HG03442 (cell line): ENCODE data around the gene GRM5.
A peak's percentile ranks its signal among the peaks of the same experiment; 100 is the strongest.

ENCODE experiments used
- ATAC-seq: cut with Tn5 transposase; IDR thresholded peaks from one replicate; pipeline ENCODE4 v1.9.1; 2021; ENCODE audit warnings: mild to moderate bottlenecking, moderate library complexity; ENCODE audit not compliant: unreplicated experiment

The GRM5 gene

DNA sequence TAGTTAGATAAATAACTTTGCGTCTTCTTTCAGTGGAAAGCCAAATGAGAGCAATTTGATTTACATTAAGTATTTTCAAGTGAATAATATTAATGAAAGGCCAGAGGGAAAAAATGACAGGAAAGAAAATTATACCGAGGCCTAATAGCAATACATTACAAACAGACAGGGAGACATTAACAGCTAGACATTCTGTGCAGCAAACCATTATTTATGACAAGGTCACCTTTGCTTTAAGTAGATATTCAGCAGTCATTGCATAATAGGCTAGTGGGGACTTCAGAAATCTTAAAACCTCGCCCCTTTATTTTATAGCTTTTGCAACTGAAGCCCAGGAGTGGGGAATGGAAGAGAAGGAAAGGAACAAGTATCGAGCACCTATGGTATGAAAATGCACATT lies 321.6 kb downstream of the GRM5 start:
- no peak for ATAC-seq

DNA sequence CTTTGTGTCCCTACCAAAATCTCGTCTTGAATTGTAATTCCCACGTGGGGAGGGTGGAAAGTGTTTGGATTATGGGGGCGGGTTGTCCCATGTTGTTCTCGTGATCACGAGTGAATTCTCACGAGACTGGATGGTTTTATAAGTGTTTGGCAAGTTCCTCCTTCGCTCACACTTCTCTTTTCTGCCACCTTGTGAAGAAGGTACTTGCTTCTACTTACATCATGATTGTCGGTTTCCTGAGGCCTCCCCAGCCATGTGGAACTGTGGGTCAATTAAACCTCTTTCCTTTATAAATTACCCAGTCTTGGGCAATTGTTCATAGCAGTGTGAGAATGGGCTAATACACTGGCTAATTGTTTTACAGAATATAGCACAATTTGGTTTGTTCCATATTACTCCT lies 326.3 kb downstream of the GRM5 start:
- ATAC-seq, result no peak

DNA sequence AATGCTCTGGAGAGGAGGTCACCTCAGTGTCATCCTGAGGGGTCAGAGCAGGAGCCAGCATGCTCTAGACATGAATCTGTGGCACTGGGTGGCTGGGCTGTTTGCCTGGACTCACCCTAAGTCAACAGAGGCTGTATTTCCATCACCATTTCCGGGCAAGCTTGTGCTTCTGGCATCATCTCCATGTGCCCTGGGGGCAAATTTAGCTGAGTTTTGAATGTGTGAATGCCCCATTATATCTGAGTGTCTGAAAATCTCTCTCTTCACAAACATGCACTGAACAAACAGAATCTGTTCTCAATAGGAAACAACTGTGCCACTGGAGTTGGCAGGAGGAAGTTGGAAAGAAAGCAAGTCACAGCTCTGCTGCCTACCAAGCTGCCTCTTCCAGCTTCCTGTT lies 356.2 kb downstream of the GRM5 start:
- no peak for ATAC-seq

DNA sequence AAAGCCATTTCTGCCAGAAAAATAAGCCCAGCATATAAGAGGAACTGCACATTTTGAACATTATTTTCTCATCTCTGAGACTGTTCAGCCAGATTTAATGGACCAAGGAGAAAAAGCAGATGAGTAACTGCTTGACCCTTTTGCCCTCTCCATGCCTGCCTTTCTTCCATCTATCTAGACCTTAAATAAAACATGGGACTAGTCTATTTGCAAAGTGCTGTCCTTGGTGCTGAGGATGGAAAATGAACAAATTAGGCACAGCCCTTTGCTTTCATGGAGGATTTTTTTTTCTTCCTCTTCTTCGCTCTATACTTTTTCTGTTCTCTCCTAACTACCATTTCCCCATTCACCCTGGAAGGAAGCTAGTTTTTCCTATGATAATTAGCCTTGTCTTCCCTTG lies 361.3 kb downstream of the GRM5 start:
- no peak for ATAC-seq

DNA sequence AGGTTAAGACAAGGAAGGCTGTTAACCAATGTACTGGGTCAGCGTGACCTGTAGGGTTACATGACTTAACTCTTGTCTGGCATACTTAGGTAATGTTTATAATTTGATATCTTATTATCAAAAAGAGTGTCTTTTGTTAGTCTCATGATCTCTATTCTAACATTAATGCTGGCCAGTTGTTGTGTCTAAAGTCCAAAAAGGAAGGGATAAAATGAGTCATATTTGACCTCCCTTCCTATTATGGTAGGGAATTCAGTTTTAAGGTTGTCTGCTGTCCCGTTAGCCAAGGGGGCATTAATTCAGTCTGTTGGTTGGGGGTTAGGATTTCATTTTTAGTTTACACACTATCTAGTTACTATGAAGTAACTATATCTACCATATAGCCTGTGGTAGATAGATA lies 364.0 kb downstream of the GRM5 start:
- no peak for ATAC-seq

DNA sequence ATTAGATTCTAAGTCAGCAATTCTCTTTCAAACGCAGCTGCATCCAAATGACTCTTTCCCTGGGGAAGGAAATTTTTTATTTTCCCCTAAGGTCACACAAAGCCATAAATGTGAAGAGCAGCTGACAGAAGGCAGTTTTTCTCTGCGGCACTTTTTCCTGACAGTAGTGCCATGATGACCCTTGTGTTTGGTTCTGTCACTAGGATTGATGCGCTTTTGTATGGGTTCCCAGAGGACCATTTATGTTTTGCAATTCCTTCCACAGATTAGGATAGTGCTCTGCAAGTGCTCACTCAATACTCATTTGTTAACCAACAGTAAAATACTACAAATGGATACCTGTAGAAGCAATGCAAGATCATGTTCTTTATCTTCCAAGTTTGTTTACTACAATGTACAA lies 368.6 kb downstream of the GRM5 start:
- no peak for ATAC-seq

DNA sequence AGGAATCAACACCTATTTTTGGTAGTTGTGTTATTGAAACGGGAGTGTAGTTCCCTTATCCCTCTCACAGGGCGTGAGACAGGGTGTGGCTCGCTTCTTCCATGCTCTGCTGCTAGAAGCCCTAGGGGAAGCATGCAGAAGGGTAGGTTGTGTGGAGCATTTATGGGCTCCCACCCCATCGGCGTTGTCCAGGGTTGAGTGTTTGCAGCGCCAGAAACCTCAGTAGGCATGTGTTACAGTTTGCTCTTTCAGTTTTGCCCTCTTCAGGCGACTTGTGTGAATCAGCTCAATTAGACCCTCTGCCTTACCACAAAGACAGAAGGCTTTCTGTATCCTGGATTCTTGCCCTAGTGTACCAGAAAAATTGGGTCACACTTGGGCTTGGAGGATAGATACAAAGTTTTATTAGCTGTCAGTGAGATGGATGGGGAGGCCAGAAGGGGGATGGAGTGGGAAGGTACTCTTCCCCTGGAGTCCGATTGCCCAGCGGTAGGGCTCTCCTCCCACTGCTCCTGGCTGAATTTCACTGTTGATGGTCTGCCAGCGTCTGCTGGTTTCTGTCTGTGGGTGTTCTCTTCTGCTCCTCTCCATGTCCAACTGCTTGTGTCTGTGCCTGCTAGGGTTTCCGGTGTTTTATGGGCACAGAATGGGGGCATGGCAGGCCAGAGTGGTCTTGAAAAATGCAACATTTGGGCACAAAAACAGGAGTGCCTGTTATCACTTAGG lies 369.9 kb downstream of the GRM5 start:
- ATAC-seq, result no peak

DNA sequence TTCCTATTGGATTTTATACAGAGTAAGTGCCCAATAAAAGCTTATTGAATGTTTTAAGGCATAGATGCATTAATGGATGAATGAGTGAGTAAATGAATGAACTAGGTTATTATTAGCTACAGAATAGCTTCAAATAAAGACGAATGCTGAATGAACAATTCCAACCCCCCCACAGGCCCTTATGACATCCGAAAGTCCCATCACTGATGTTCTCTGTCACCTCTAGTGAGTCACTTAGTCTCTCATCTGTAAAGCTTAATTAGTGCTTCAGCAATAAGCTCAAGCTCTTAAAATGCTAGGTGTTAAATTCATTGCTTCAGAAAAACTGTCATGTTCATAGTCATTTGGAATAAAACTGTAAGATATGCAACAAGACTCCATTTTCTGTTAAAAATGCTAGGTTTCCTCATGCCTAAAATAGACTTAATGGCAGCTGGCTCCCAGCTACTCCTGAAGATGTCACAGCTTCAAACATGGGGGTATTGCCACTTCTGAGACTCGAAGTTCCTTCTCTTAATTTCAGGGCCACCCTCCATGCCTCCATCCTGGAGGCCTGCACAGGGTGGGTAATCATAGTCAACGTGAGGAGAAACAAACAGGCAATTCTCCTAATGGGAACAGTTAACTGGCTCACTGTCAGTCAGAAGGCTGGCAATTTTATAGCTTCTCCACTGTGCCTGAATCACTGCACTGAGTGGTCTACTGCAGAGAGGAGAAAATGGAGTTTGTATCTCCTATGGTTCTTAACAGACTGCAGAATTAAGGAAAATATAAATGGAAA lies 373.3 kb downstream of the GRM5 start:
- ATAC-seq, result no peak

DNA sequence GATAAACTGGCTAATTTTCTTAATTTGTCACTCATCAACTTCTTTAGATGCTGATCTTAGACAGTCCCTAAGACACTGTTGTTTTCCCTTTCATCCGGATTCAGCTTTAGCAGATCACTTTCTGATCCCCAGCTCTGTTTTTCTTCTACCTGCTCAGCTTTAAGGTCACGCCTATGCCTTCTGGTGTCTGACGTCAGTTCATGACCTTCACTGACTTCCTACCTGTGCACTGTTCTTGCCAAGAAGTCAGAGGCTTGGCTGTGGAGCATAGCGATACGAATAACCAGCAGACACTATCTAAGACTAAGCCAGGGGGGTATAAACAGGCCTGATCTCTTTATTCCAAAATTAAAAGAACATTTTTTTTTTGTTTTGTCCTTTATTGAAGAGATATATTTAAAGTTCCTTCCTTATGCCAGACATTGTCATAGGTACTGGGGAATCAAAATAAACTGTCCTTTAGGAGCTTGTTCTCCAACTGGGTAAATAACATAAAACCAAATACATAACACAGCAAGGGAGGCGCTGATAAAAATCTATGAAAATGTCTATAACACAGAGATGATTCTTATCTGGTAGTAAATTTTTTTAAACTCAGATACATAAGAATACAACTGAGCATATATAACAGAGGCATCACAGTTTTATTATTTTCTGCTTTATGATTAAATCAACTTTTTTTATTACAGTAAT lies 376.1 kb downstream of the GRM5 start:
- no peak for ATAC-seq

DNA sequence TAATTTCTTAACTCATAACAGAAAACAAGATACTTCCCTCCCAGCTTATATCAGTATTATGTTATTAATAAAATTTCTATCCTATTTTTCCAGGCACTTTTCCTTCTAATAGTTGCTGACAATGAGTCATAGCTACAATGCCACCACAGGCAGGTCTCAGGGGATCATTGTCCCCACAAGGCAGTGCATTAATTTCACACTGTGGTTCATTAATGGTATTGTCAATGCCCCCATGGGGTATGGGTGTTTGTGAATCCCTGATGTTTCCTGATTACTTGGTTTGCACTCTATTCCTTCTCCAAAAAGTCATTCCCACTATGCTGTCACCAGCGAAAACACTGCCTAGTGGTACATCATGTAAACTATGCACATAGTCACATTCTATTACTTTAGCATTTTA lies 382.8 kb downstream of the GRM5 start:
- no peak for ATAC-seq

DNA sequence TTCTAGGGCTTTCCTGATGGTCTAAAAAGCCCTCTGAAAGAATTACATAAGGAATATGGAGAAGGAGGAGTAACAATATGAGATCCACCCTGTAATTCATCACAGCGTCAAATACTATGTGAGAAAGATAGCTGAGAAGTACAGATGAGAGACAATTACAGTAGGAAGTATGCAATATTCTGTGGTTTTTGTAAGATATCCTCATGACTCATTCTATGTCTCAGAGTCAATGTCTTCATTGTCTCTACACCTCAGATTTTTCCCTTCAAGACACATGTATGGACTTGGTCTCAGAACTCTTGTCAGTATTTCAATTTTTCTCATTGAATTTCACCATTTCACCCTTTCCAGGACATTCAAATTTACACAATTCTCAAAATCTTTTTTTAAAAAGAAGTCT lies 385.0 kb downstream of the GRM5 start:
- ATAC-seq, result peak; percentile 65

DNA sequence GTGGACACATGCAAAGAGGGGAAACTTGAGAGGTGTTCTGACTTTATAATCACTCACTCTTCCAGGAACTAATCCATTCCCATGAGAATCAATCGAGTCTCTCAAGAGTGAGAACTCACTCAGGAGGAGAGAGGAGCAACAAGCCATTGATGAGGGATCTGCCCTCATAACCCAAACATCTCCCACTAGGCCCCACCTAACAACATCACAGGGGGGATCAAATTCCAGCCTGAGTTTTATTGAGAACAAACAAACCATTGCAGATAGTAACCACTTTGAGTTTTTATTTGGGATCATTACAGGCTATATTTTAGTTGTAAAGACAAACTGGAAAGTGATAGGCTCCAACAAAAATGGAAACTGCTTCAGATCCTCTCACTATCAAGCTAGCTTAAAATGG lies 399.4 kb downstream of the GRM5 start:
- ATAC-seq, result no peak

DNA sequence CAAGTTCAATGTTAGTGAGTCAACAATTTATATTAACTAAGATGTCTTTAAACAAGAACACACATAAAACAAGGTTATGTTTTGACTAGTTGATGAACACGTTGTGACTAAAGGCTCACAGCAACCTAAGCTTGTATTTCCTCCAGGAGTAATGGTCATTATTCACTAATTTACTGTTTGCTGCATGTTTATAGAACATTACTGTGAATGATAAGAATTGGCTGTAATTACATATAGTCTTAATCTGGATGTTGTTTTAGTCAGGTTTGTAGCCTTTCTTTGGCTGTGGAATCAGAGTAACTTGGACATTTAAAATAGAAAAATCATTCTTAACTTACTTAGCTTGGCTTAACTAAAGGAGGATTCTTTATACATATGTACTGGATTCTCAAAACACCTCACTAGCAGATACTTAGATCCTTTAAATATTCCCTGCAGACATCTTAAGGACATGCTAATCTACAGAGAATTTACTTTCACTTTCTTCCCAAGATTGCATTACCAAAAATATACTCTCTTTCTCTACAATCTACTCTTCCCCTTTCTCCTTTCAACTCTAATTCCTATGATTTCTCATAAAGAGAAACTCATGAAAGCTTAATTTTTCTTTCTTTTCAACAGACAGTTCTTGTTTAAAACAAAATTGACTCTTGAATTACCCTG lies 408.6 kb downstream of the GRM5 start:
- ATAC-seq, result no peak

DNA sequence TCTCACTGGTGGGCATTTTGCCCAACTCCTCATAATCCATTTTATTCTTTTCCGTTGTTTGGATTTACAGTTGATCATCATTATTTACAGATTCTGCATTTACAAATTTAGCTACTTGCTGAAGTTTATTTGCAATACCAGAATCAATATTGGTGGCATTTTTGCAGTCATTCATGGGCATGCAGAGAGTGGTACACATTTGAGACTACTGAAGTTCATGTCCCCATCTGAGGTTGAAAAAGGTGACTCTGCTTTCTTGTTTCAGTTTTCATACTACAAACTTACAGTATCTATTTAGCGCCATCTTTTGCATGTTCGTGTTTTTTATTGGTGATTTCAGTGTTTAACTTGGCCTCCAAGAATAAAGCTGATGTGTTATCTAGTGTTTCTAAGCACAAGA lies 409.5 kb downstream of the GRM5 start:
- no peak for ATAC-seq

DNA sequence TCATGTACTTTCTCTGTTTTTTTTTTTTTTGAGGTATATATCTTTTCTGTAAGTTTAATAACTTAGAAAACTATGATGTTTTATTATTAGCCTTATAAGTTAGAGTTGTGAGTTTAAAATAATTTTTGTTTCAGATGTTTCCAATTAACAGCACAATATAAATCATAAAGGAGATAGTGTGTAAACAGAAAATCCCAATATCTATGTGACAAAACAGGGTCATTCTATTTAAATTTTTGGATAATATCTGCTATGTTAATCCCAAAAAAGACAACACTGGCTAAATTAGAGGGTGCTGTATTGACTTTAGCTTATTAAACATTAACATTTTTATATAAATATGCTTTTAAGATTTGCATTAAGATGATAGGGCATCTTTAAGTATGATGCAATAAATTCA lies 410.1 kb downstream of the GRM5 start:
- no peak for ATAC-seq

DNA sequence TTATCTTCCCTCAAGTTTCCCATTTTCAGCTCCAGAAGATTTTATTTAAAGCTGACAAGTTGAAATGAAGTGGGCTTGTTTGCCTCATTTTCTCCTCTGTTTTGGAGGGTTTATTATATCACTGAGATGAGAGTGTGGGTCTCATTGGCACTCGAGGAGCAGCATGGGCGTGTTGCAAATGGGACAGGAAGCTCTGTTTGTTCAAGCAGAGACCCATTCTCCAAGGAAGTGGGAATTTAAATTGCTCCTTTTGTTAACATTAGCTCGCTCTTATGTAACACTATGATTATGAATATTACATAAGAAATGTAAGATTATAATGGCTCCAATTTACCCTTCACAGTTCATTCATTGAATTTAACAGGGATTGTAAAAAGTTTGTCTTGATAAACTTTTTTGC lies 410.6 kb downstream of the GRM5 start:
- no peak for ATAC-seq

DNA sequence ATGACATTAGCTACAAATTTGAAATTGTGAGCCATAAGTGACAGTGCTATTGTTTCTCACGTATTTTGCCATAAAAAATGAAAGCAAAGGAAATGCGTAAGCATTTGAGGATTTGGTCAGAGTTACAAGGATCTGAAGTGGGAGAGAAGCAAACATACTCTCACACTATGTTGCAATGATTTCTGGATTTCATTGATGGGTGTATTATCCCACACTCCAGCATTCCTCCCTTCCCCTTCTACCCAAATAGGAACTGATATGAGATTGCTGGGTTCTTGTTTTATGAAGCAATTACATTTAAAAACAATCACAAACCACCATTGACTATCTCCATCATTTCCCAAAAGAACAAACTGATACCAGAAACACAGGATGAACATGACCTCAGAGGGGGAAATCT lies 414.2 kb downstream of the GRM5 start:
- ATAC-seq, result no peak

DNA sequence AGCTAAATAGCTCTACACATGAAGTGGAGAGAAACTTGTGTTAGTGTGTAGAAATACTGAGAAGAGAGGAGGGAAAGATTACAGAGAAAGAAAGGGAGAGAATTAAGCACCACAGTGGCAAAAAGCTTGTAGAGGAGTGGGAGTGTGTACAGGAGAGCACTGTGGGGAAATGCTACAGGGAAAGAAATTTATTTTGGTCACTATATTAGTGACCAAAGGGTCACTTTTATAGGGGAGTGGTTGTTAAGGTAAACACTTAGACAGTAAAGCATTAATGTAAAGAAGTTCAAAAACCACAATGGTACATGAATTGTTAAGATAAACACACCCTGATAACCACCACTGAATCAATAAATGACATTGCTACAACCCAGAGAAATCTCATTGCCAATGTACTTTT lies 421.1 kb downstream of the GRM5 start:
- no peak for ATAC-seq

DNA sequence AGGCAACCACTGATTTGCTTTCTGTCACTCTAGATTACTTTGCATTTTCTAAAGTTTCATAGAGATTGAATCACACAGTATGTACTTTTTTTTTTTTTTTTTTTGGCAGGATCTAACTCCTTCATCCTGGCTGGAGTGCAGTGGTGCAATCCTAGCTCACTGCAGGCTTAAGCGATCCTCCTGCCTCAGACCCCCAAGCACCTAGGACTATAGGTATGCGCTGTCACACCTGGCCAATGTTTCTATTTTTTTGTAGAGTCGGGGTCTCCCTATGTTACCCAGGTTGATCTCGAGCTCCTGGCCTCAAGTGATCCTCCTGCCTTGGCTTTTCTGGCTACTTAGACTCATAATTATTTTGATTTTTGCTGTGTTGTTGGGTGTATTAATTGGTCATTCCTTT lies 433.6 kb downstream of the GRM5 start:
- no peak for ATAC-seq

DNA sequence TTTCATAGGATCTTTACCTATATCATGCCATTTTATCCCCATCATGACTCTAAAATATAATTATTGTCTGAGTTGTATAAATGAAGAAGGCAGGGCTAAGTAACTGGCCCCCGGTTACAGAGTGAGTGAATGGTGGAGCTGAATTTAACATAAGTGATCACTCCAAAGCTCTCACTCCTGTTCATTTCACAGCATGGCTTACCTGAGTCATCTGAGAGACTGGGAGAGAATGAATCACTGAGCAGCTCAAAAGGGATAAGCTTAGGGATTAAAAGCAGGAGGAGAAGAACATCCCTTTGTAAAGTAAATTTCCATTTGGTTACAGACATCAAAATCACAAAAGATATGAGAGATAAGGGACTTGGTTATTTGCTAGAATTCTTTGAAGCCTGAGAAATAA lies 434.3 kb downstream of the GRM5 start:
- no peak for ATAC-seq

DNA sequence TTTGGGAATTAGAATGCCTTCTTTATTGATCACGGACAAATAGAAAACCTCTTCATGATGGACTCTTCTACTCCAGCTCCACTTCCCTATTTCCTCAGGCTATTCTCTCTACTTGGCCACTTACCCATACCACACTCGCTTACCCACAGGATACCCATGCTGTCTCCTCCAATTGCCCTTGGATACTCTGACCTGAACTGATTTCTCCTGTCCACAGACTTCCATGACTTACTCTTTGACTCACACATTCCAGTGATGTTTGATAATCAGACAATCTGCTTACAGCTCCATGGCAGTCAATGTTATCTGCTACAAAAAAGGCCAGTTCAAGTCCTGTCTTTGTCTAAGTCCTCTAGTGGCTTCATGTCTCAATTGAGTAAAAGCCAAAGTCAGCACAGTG lies 436.3 kb downstream of the GRM5 start:
- ATAC-seq, result no peak

DNA sequence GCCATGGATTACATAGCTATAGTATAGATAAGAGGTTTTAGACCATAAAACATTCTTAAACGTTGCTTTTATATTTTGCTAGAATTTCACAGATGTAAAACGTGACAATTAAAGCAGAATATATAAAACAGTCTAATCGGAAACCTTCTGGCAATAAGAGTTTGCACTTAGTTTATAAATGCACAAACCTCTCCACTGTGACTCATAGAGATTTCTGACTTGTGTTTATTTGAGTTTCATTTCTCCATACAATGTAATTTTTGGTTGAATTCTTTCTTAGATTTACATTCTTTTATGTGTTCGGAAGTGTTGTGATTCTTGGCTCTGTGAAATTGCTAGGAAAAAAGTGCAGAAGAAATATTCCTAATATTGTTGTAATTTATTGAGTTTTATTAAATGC lies 439.6 kb downstream of the GRM5 start:
- ATAC-seq, result no peak
